Ascending aorta (tissue), 2 donors: Measurements from ENCODE around the gene MTNR1B. TPM values are rescaled to one million over a fixed set of nuclear protein-coding genes. Genes with fewer than 3 reads are reported as not detected.

Source experiments
- DNase-seq, 2 donors: peaks; one replicate each; pipeline ENCODE4 v3.0.0-alpha.2; 2019; ENCODE audit warnings: low spot score in 2 of 2
- H3K27ac ChIP-seq, 2 donors: fragments of 200-600 bp; sonication (generic); one replicate each; pipeline ENCODE4 v1.5.1; 2016 to 2017; ENCODE audit warnings: mild to moderate bottlenecking in 1 of 2
- H3K27me3 ChIP-seq: fragments of 200-600 bp; sonication (generic); one replicate; pipeline ENCODE4 v1.5.1; 2017
- H3K36me3 ChIP-seq, 2 donors: fragments of 200-600 bp; sonication (generic); one replicate each; pipeline ENCODE4 v1.5.1; 2016
- H3K4me1 ChIP-seq, 2 donors: fragments of 200-600 bp; sonication (generic); one replicate each; pipeline ENCODE4 v1.5.1; 2016 to 2017; ENCODE audit warnings: mild to moderate bottlenecking in 1 of 2
- H3K4me3 ChIP-seq, 2 donors: fragments of 200-600 bp; sonication (generic); one replicate each; pipeline ENCODE4 v1.5.1; 2016 to 2017; ENCODE audit warnings: mild to moderate bottlenecking in 1 of 2
- H3K9me3 ChIP-seq, 2 donors: fragments of 200-600 bp; sonication (generic); one replicate each; pipeline ENCODE4 v1.5.1; 2016
- intact Hi-C: fragments of 100-400 bp; cut with DNase I; formaldehyde crosslinking; loops from one replicate; pipeline ENCODE4 v1.15.1; 2023
- total RNA-seq: library from RNA; depleted of rRNA; stranded (reverse); fragments of >200 nt; gene quantifications from one replicate; pipeline ENCODE4 v1.1.0, GENCODE V29; 2016
- TF ChIP-seq, protein P1 (sequence below), 3 experiments: fragments of 200-600 bp in 2 of 3; fragments of 450-650 bp in 1 of 3; sonication (generic) in 2 of 3; IDR thresholded peaks; one replicate each; pipeline ENCODE4 v1.5.1; 2016 to 2019; ENCODE audit warnings: antibody characterized with exemption in 3 of 3, mild to moderate bottlenecking in 1 of 3, moderate library complexity in 1 of 3

Gene MTNR1B
- total RNA-seq, 1 donor from 2014 or later = not detected

DNA sequence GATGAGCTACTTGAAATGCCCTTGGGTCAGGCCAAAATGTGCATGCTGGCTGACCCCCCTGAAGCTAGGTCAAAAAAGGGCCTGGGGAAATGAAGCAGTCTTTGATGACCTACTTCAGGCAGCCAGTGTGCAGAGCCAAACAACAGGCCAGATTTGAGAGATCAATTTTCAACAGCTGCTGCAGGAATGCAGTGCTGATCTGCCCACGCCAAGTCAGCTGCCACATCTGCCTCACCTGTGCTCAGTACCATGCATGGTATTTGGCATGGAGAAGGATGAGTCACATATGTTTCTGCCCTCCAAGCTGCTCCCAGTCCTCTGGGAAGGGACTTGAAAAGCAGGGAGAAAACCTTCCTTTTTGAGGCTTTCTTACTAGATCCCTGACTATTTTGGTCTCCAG lies 35.8 kb downstream of the MTNR1B start:
- Histone ChIP-seq H3K36me3 (no peaks in the 10 kb centered on the region), H3K4me3 (no peak overlapping the region)
- intact Hi-C loops = no loop called here

DNA sequence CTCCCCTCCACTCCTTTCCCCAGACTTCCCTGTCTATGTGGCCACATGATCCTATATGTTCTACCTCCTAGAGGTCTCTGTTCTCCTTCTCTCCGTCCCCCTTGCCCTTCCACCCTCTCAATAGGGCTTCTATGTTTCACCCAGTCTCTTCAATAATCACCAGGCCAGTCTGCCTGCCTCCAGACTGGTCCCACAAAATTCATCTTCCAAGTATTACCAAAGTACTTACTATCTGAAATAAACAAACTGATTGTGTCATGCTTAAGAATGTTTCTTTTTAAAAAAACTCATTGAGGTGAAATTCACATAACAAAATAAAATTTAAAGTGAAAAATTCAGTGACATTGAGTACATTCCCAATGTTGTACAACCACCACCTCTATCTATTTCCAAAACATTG lies 44.2 kb downstream of the MTNR1B start:
- DNase-seq = no peak
- TF ChIP-seq, protein P1, sequence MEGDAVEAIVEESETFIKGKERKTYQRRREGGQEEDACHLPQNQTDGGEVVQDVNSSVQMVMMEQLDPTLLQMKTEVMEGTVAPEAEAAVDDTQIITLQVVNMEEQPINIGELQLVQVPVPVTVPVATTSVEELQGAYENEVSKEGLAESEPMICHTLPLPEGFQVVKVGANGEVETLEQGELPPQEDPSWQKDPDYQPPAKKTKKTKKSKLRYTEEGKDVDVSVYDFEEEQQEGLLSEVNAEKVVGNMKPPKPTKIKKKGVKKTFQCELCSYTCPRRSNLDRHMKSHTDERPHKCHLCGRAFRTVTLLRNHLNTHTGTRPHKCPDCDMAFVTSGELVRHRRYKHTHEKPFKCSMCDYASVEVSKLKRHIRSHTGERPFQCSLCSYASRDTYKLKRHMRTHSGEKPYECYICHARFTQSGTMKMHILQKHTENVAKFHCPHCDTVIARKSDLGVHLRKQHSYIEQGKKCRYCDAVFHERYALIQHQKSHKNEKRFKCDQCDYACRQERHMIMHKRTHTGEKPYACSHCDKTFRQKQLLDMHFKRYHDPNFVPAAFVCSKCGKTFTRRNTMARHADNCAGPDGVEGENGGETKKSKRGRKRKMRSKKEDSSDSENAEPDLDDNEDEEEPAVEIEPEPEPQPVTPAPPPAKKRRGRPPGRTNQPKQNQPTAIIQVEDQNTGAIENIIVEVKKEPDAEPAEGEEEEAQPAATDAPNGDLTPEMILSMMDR (IDR thresholded peaks at IDR 0.05) = no peak
- no peaks in the 10 kb centered on the region for H3K36me3 ChIP-seq
- no peaks in the 10 kb centered on the region for H3K9me3 ChIP-seq
- H3K4me1 ChIP-seq = no peaks in the 10 kb centered on the region
- no peak overlapping the region for H3K4me3 ChIP-seq
- intact Hi-C loops = no loop called here
- H3K27ac ChIP-seq = no peak overlapping the region
- H3K27me3 ChIP-seq = no peaks in the 10 kb centered on the region

More for the DNA sequence above, 35.8 kb downstream of the MTNR1B start:
- H3K9me3 ChIP-seq = no peaks in the 10 kb centered on the region
- DNase-seq = no peak
- TF ChIP-seq, protein P1 (IDR thresholded peaks at IDR 0.05) = no peak
- H3K4me1 ChIP-seq = no peaks in the 10 kb centered on the region
- no peaks in the 10 kb centered on the region for H3K27me3 ChIP-seq
- no peak overlapping the region for H3K27ac ChIP-seq

DNA sequence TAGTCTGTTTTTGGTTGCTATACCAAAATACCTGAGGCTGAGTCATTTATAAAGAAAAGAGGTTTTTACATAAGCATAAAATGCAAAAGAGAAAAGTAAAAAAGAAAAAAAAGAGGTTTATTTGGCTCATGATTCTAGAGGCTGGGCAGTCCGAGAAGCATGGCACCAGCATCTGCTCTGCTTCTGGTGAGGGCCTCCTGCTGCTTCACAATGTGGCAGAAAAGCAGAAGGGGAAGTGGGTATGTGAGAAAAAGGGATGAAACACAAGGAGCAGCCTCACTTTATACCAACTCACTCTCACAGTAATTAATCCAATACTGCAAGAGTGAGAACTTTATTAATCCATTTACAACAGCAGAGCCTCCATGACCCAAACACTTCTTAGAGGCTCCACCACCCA lies 47.1 kb downstream of the MTNR1B start:
- no peak for DNase-seq
- H3K4me3 ChIP-seq = no peak overlapping the region
- H3K27me3 ChIP-seq = no peaks in the 10 kb centered on the region
- H3K4me1 ChIP-seq = peaks cover 0 to 4% of the 10 kb centered on the region in 2 donors
- no peak overlapping the region for H3K27ac ChIP-seq
- no peaks in the 10 kb centered on the region for H3K9me3 ChIP-seq
- intact Hi-C loops = no loop called here
- TF ChIP-seq, protein P1 (IDR thresholded peaks at IDR 0.05) = no peak
- no peaks in the 10 kb centered on the region for H3K36me3 ChIP-seq

DNA sequence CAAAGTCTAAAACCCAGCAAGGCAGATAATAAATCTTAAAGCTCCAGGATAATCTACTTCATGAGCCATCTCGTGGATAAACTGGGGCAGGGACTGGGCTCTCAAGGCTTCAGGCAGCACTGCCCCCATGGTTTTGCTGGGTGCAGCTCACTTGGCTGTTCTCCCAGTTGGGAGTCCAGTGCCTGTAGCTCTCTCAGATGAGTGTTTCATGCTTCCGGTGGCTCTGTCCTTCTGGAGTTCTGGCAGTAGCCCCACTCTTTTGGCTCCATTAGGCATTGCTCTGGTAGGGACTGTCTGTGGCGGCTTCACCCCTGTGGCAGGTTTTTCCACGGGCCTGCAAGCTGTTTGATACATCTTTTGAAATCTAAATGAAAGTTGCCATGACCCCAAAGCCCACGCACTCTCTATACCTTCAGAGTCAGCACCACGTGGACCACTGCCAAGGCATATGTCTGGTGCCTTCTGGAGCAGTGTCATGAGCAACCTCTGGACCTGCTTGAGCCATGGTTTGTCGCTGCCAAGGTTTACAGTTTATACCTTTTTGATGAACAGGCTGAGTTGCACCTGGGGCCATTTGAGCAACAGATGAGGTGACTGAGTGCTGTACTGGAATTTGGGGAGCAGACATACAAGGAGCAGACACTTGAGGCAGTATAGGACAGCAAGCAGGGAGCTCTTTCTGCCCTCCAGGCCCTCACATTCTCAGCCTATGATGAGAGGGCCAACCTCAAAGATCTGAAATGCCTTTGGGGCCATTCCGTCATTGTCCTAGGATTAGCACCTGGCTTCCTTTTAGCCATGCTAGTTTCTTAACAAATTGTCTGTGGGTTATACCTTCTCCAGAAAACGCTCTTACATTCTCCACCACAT lies 48.6 kb downstream of the MTNR1B start:
- peaks cover 0 to 4% of the 10 kb centered on the region in 2 donors for H3K4me1 ChIP-seq
- H3K36me3 ChIP-seq = no peaks in the 10 kb centered on the region
- DNase-seq = no peak
- intact Hi-C loops = no loop called here
- TF ChIP-seq, protein P1 (IDR thresholded peaks at IDR 0.05) = no peak
- H3K9me3 ChIP-seq = no peaks in the 10 kb centered on the region
- no peak overlapping the region for H3K4me3 ChIP-seq
- H3K27ac ChIP-seq = no peak overlapping the region
- H3K27me3 ChIP-seq = no peaks in the 10 kb centered on the region

DNA sequence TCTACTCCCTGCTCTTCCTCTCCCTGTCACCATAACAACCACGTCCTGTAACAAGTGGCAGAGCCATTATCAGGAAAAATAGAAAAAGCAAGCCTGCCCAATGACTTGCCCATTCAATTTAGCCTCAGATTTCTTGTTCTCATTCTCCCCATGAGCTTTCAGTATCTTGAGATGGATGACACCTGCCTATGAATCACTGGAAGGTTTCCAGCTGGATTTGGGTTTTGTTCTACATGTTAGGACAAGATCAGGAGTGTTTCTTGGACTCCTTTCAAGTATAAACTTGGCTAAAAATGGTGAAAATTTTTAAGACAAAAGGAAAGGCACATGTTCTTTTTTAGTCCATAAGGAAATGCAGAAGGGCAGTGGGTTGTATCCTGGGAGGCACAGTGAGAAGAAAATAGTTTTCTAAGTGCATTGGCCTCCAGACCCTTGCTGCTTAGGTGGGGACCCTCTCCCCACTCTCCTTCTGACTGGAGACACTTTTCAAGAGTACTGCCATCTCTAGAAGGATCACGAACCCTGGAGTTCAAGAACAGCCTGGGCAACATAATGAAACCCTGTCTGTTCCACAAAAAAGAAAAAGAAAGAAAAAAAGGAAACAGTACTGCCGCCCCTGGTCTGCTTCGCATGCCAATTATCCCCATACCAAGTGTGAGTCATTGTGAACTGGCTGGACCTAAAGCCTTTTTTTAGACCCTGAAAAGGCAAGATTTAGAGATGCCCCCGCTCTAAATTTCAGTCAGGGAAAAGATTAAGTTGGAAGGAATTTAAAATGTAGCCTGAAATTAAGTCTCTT lies 51.0 kb downstream of the MTNR1B start:
- Histone ChIP-seq H3K4me3 (no peak overlapping the region), H3K36me3 (no peaks in the 10 kb centered on the region), H3K4me1 (peaks cover 0 to 4% of the 10 kb centered on the region in 2 donors), H3K27ac (peak overlapping the region; percentile 1 to 53), H3K27me3 (no peaks in the 10 kb centered on the region), H3K9me3 (no peaks in the 10 kb centered on the region)
- TF ChIP-seq, protein P1 (IDR thresholded peaks at IDR 0.05) = no peak
- intact Hi-C loops = no loop called here
- no peak for DNase-seq
